EL (cell line): ENCODE measurements around the gene SPTBN1.

Experiments used
- DNase-seq: peaks from one replicate; pipeline ENCODE4 v3.0.0-alpha.2; 2016

The SPTBN1 gene

DNA sequence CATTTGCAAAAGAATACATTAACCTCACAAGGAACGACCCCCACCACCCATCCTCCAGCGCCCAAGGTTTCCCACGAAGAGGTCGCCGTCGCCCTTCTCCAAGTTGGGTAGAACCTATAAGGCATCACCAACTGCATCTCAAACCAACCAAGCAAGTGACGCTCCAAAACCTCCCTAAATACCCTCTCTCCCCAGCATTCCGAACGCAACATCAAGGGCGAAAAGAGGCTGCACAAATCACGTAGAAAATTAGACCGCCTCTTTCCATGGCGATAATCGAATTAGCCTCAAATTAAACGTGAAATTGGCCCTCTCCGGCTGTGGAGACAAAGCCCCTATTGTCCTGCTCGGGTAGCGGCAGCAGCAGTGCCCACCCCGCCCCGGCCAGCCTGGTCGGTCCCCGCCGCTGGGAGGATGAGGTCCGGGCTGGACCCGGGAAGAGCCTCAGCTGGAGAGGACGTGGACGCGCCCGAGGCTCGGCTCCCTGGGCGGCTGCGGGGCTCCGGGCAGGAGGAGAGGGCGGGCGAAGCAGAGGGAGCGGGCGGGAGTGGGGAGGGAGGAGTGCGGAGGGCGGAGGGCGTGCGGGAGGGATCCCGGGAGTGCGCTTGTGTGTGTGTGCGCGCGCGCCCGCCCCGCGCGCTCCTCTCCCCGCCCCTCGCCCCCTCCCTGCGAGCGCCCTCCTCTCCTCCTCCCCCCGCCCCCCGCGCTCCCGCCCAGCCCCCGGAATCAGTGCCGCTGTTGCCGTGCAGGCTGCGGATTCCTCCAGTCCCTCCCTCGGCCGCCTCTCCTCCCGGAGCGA is at the start of gene SPTBN1:
Gene SPTBN1, plus strand, starts transcription at position 765 of the 799 bp plus-strand sequence. CDS start 70,092 bp downstream, outside the sequence.
- DNase-seq: peak; percentile 91

DNA sequence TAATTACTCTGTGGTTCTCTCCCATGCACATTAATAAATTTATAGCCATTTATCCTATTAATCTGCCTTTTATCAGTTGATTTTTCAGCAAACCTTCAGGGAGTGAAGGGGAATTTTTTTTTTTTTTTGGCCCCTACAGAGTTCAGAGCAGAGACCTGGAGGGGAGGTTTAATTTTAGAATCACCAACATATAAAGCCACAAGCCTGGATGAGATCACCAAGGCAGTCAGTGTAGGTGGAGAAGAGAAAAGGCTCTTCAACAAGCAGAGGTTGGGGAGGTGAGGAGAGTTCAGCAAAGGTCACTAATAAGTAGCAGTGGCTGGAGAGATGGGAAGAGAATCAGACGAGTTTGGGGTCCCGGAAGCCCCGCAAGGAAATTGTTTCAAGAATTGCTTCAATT is 48.4 kb upstream of the SPTBN1 start:
- no peak for DNase-seq

GRCh38 chr2:54408288-54408687 is 47.8 kb upstream of the SPTBN1 start:
- DNase-seq: no peak

- no peak for DNase-seq
Observed at GRCh38 chr2:54409752-54410151, 46.4 kb upstream of the SPTBN1 start.

GRCh38 chr2:54411801-54412354 is 44.2 kb upstream of the SPTBN1 start:
- DNase-seq: no peak

DNA sequence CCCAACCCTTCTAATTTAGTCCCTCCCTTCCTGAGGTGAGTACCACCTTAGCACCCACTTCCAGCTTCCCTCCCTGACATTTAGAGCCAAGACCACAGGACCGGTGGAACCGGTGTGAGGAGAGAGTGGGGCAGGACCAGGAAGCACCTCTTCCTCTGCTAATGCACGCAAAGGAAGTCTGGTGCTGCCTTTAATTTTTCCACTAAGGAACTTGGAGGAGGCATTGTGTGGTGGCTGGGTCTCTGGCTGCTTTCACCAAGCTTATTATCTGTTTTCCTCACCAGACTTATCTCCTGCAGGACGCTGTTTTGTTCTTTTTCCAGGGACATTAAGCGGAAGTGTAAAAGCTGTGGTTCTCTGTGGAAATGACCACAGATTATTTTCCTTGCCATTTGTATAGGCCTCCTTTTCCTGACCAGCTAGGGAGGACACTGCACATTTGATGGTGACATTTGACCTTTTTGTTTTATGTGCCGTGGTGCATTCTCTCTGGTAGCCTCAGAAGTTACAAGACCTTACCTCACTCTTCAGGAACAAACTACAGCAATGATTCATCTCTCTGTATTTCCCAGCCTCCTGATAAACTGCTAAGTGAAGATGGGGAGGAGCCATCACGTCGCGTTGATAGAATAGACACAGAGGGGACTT is 39.8 kb upstream of the SPTBN1 start:
- peak; percentile 17 for DNase-seq

GRCh38 chr2:54416938-54417337 is 39.2 kb upstream of the SPTBN1 start:
- DNase-seq: no peak

DNA sequence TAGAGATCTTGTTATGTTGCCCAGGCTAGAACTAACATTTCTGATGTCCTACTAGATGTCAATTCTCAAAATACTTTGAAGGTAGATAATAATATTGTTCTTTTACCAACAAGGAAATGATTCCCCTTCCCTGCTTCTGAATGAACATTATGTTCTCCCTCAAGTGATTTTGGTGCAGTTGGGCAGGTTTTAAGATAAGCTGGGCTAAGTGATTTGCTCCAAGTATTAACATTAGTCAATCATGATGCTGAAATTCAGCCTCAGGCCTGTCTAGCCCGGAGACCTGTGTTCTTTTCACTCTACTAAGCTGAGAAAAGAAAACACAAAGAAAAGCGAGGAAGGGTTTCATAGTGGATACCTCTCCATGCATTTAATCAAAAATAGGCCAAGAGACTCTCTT is 38.5 kb upstream of the SPTBN1 start:
- no peak for DNase-seq

- no peak for DNase-seq
Observed at GRCh38 chr2:54419388-54419787, 36.7 kb upstream of the SPTBN1 start.

DNA sequence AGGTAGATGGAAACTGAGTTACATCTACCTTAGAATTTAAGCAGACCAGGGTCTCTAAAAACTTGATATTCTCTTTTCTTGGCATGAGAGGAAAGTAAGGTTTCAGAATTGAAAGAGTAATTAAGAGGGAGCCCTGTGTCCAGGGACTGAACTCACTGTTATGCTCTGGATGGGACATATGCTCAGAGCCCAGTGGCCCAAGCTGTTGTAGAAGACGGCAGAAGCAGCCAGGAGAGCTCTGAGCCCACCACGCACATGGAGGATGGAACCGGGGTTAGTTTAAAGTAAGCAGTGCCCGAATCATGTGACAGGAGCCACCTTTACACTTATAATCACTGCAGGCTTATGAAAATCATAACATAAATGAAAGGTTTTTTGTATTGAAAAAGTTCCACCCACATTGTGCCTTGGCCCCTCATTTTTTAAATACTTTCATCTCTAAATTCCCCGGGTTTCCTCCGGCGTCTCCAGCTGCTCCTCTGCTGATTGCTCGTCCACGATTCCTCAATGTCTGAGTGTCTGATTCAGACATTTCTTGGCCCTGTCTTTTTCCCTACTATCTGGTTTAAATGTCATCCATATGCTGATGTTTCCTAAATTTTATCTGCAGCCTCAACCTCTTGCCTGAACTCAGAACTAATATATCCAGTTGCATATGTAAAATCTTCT is 36.1 kb upstream of the SPTBN1 start:
- no peak for DNase-seq

GRCh38 chr2:54420524-54421172 is 35.5 kb upstream of the SPTBN1 start:
- no peak for DNase-seq

- DNase-seq: no peak
Observed at GRCh38 chr2:54422072-54422581, 34.0 kb upstream of the SPTBN1 start.

- DNase-seq: no peak
Observed at GRCh38 chr2:54423213-54423612, 32.9 kb upstream of the SPTBN1 start.

GRCh38 chr2:54424555-54425163 is 31.5 kb upstream of the SPTBN1 start:
- DNase-seq: no peak

DNA sequence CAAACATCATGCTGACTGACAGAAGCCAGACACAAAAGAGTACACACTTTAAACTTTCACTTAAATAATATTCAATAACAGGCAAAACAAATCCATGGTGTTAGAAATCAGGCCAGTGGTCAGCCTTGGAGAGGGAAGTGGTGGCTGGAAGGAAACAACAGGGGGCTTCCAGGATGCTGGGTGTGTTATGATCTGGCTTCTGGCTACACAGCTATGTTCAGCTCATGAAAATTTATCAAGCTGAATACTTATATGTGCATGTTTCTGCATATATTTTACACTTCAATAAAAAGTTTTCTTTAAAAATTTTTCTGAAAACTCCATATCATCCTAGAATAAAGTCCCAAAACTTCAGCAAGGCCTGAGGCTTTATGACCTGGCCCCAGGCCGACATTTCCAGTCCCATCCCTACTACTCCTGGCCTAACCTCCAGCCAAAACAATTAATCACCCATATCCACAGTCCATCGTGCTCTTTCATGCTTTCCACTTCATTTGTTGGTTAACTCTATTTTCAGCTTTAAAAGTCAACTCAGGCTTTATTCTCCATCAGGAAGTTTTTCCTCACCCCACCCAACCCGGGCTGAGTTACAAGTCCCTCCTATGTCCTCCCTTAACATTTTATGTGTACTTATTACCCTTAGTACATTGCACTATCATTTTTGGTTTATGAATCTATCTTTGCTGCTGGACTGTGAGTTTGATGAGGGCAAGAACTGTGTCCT is 27.9 kb upstream of the SPTBN1 start:
- DNase-seq: no peak

- no peak for DNase-seq
Observed at GRCh38 chr2:54429054-54429453, 27.1 kb upstream of the SPTBN1 start.

- no peak for DNase-seq
Observed at GRCh38 chr2:54429811-54430551, 26.1 kb upstream of the SPTBN1 start.

- DNase-seq: no peak
Observed at GRCh38 chr2:54430649-54431048, 25.5 kb upstream of the SPTBN1 start.

GRCh38 chr2:54432251-54433015 is 23.7 kb upstream of the SPTBN1 start:
- DNase-seq: no peak

DNA sequence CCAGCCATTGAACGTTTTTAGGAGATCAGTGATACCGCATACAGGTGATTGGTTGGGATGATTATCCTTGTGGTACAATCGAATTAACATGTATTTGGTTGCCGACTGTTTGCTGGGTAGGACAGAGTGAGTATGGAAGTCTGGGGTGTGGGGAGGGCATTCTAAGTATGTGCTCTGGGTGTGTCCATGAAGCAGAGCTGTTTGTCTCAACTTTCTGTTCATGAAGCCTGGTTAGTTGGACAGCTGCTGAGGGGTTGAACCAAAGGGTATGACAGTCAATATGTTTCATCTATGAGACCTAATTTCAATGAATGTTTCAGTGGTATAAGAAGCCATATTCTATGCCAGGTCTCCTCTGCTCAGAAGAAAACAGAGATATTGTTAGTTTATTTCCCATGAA is 21.9 kb upstream of the SPTBN1 start:
- no peak for DNase-seq
